Endothelial cell of umbilical vein (primary cell): Measurements from ENCODE around the gene MGAT5B. TPM values are rescaled to one million over a fixed set of nuclear protein-coding genes. Genes with fewer than 3 reads are reported as not detected.

Experiments
- BruUV-seq: library from RNA; stranded (reverse); fragments of 400-500 nt; replicated peaks from 2 replicates; lab custom pipeline; 2021; lab: Mats Ljungman, UMichigan
- CTCF ChIA-PET: fragments of 300-600, 350-600 bp; sonication (Branson Sonifier 250); formaldehyde crosslinking; loops from one replicate; lab custom pipeline; 2021; ENCODE audit warnings: antibody characterized with exemption, inconsistent platforms; lab: Charles Lee
- POLR2A ChIA-PET: fragments of 300-600, 350-600 bp; sonication (Branson Sonifier 250); formaldehyde crosslinking; loops from one replicate; lab custom pipeline; 2021; ENCODE audit warnings: antibody characterized with exemption, inconsistent platforms; lab: Charles Lee
- DNase-seq: peaks from one replicate; pipeline ENCODE4 v3.0.0-alpha.2; 2011; ENCODE audit warnings: low read depth, low spot score
- FAIRE-seq: peaks from 2 replicates; lab custom pipeline; 2011; peaks lifted over from hg19 to GRCh38; lab: Jason Lieb, UNC
- H2AFZ ChIP-seq: 2 replicates; pipeline ENCODE4 v1.6.0; 2012; ENCODE audit warnings: low read depth, low read length, control low read depth, inconsistent platforms
- H3K27ac ChIP-seq: 2 replicates; pipeline ENCODE4 v1.5.1; 2011; ENCODE audit warnings: low read depth, mild to moderate bottlenecking, control low read depth, low read length, moderate library complexity; ENCODE audit not compliant: insufficient read depth
- H3K27me3 ChIP-seq, 2 experiments: 2 replicates each; pipeline versions ENCODE4 v1.6.0 to v1.6.1; 2011; ENCODE audit warnings: low read length in 2 of 2, mixed read lengths in 1 of 2; ENCODE audit not compliant: control insufficient read depth in 2 of 2, insufficient read depth in 2 of 2
- H3K36me3 ChIP-seq, 2 experiments: 2 replicates in 1 of 2; 3 replicates in 1 of 2; pipeline ENCODE4 v1.5.1; 2011; ENCODE audit warnings: low read length in 2 of 2, mild to moderate bottlenecking in 1 of 2, moderate library complexity in 1 of 2; ENCODE audit not compliant: control insufficient read depth in 2 of 2, insufficient read depth in 2 of 2; ENCODE audit errors: extremely low read depth in 1 of 2
- H3K4me1 ChIP-seq: 3 replicates; pipeline ENCODE4 v1.5.1; 2011; ENCODE audit warnings: mild to moderate bottlenecking, low read length; ENCODE audit not compliant: control insufficient read depth, insufficient read depth; ENCODE audit errors: extremely low read depth
- H3K4me2 ChIP-seq: 2 replicates; pipeline ENCODE4 v1.6.1; 2011; ENCODE audit warnings: low read length, control low read depth, mixed read lengths; ENCODE audit not compliant: insufficient read depth
- H3K4me3 ChIP-seq, 3 experiments: fragments of 200-600 bp in 1 of 3; sonication (generic), shearing (Covaris generic) in 1 of 3; replicated peaks in 1 of 3; 2 replicates each; pipeline ENCODE4 v1.5.1; 2011 to 2016; ENCODE audit warnings: control low read depth in 3 of 3, low read length in 3 of 3, mild to moderate bottlenecking in 2 of 3, inconsistent platforms in 1 of 3, low read depth in 1 of 3, moderate library complexity in 1 of 3; ENCODE audit not compliant: insufficient read depth in 1 of 3
- H3K79me2 ChIP-seq: 2 replicates; pipeline ENCODE4 v1.6.0; 2012; ENCODE audit warnings: low read length, inconsistent platforms; ENCODE audit not compliant: control insufficient read depth, insufficient read depth
- H3K9ac ChIP-seq: replicated peaks from 2 replicates; pipeline ENCODE3; 2011; ENCODE audit warnings: low read length, control low read depth; ENCODE audit not compliant: insufficient read depth; ENCODE audit errors: extremely low read depth
- H3K9me1 ChIP-seq: replicated peaks from 3 replicates; pipeline ENCODE4 v1.6.0; 2011; ENCODE audit warnings: mild to moderate bottlenecking, low read length; ENCODE audit not compliant: control insufficient read depth, insufficient read depth; ENCODE audit errors: extremely low read depth
- H3K9me3 ChIP-seq: replicated peaks from 2 replicates; pipeline ENCODE4 v1.5.1; 2012; ENCODE audit warnings: low read length, inconsistent platforms; ENCODE audit not compliant: control insufficient read depth, insufficient read depth
- H4K20me1 ChIP-seq: replicated peaks from 2 replicates; pipeline ENCODE3; 2011; ENCODE audit warnings: mild to moderate bottlenecking, low read length; ENCODE audit not compliant: control insufficient read depth, insufficient read depth; ENCODE audit errors: extremely low read depth
- CTCF ChIP-seq, 2 donors: IDR thresholded peaks; 1 replicate in 1 of 2; 2 replicates in 1 of 2; pipeline ENCODE4 v1.5.1; 2011; ENCODE audit warnings: low read length in 2 of 2, mild to moderate bottlenecking in 2 of 2, moderate library complexity in 2 of 2, control low read depth in 1 of 2, inconsistent platforms in 1 of 2, low read depth in 1 of 2; ENCODE audit not compliant: insufficient read depth in 1 of 2; ENCODE audit errors: extremely low read depth in 1 of 2
- EZH2 ChIP-seq: IDR thresholded peaks from 2 replicates; pipeline ENCODE4 v1.6.1; 2012; ENCODE audit warnings: borderline replicate concordance, low read depth, mild to moderate bottlenecking, moderate library complexity, low read length, inconsistent platforms; ENCODE audit not compliant: severe bottlenecking
- GATA2 ChIP-seq: IDR thresholded peaks from 2 replicates; pipeline ENCODE4 v1.7.0; 2011; ENCODE audit warnings: low read depth, mild to moderate bottlenecking, moderate library complexity, mixed read lengths, low read length; ENCODE audit not compliant: insufficient read length, insufficient read depth
- JUN ChIP-seq: IDR thresholded peaks from 2 replicates; pipeline ENCODE4 v1.6.1; 2011; ENCODE audit warnings: borderline replicate concordance, low read depth; ENCODE audit not compliant: insufficient read length, insufficient read depth
- MYC ChIP-seq: IDR thresholded peaks from one replicate; pipeline ENCODE4 v1.6.1; 2011; ENCODE audit warnings: mild to moderate bottlenecking, low read depth, low read length
- POLR2A ChIP-seq: IDR thresholded peaks from 2 replicates; pipeline ENCODE4 v1.6.1; 2012; ENCODE audit warnings: low read depth, mild to moderate bottlenecking, control low read depth, low read length
- dilution Hi-C: fragments of 300-500 bp; cut with MboI; formaldehyde crosslinking; loops from one replicate; pipeline ENCODE4 v1.15.0; 2019; ENCODE audit warnings: low sequenced_read_pairs; ENCODE audit not compliant: extremely low pct_ligation_motif_present
- intact Hi-C: fragments of 100-400 bp; cut with micrococcal nuclease; formaldehyde crosslinking; loops from one replicate; pipeline ENCODE4 v1.10.0; 2022
- polyA plus RNA-seq, 4 experiments: library from polyadenylated mRNA; depleted of rRNA in 3 of 4; stranded (reverse) in 3 of 4; unstranded in 1 of 4; fragments of >200 nt; gene quantifications; 2 replicates each; pipeline versions ENCODE4 v1.2.1 to v1.2.3, GENCODE V29; 2011 to 2012; ENCODE audit warnings: missing spikeins in 1 of 4
- total RNA-seq: library from RNA; stranded (reverse); gene quantifications from 2 replicates; pipeline ENCODE4 v1.2.3, GENCODE V29; 2021
- TF ChIP-seq, protein P1 (sequence below): IDR thresholded peaks from 2 replicates; pipeline ENCODE4 v1.6.1; 2011; ENCODE audit not compliant: insufficient read depth, insufficient read length

The MGAT5B gene
- total and polyA plus RNA-seq, 2 donors (not counting 3 experiments of a cell fraction or from before 2014, with no cell fraction given), result 1.7 to 2.1 TPM

DNA sequence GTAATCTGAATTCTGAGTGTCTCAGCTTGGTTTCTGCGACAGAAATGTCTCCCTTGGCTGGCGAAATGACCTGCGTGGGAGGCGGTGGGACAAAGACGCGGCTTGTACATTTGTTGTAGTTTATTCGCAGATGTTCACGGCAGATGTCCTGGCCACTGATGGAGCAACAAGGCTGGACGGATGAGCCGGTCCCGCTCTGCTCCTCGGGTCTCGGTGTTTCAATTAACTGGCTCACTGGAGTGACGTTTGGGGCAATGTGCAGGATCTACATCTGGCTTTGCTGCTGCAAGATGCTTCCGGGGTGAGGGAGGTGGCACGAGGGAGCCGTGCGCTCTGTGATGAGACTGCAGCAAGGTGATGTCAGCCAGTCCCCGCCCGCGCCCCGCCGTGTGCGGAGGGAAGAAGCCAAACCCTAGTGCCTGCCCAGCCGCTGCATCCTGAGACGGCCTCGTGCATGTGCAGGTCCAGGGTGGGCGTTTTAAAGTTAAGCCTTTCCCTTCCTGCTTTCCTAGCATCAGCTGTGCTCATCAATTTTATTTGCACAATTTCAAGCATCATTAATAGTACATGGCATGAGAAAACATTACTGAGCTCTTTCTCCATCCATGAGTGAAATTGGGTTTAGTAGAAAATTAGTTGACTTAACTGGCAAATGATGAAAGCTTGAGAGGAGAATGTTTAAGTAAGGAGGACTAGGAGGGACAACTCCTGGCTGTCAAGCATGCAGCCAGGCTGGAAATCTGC, 44.4 kb downstream of the MGAT5B start:
- H3K9ac ChIP-seq, result no peak overlapping the region
- no peak overlapping the region for H3K4me2 ChIP-seq
- ChIA-PET CTCF (interaction anchor here (1.0 kb wide), 1 partner anchor 33 kb away, joined by 3 read pairs; no protein-coding TSS in a partner anchor), POLR2A (no interaction called here)
- no peak overlapping the region for H3K4me3 ChIP-seq
- no peaks in the 10 kb centered on the region for H3K27me3 ChIP-seq
- dilution Hi-C loops, result no loop called here
- no peaks in the 10 kb centered on the region for H3K79me2 ChIP-seq
- H3K4me1 ChIP-seq, result no peaks in the 10 kb centered on the region
- no peaks in the 10 kb centered on the region for H3K36me3 ChIP-seq
- intact Hi-C loops, result no loop called here
- H3K9me1 ChIP-seq, result no peaks in the 10 kb centered on the region
- TF ChIP-seq GATA2 (no peak), JUN (no peak), CTCF (IDR thresholded peaks at IDR 0.05; ENCODE audit: extremely low read depth in 1 of 2, insufficient read depth in 1 of 2, low read depth in 1 of 2, low read length in 2 of 2) (no peak), EZH2 (no peak), MYC (no peak), POLR2A (no peak)
- TF ChIP-seq, protein P1, sequence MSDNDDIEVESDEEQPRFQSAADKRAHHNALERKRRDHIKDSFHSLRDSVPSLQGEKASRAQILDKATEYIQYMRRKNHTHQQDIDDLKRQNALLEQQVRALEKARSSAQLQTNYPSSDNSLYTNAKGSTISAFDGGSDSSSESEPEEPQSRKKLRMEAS, result no peak
- DNase-seq, result no peak
- H2AFZ ChIP-seq, result no peak overlapping the region
- FAIRE-seq, result no peak
- H3K9me3 ChIP-seq, result no peaks in the 10 kb centered on the region
- BruUV-seq, result no TSS peak
- H3K27ac ChIP-seq, result no peak overlapping the region
- no peaks in the 10 kb centered on the region for H4K20me1 ChIP-seq
